ENCODE measurements around the gene CLDND1. TPM values are rescaled to one million over a fixed set of nuclear protein-coding genes. Genes with fewer than 3 reads are reported as not detected.
"Not testable (repeated sequence)": the region's sequence is repeated elsewhere in the genome, so short reads cannot be mapped to it uniquely, and the experiment has no call there.

Gene CLDND1
- total RNA-seq, 2 experiments from 2014 or later = 168 to 185 TPM

- peaks cover 83% of the 10 kb centered on the region for H3K4me1 Mint-ChIP-seq (ENCODE audit: low read depth)
- POLR2A ChIA-PET = interaction anchor here (7.1 kb wide), 1 partner anchor 39 kb away, joined by 169 read pairs; the partner anchor contains the start of gene CLDND1
- ATAC-seq (ENCODE audit: poor library complexity) (no peak), DNase-seq (no peak)
- Histone ChIP-seq H3K4me3 (ENCODE audit: low read length) (no peak overlapping the region), H3K36me3 (ENCODE audit: insufficient read depth, low read length) (no peaks in the 10 kb centered on the region), H3K27me3 (ENCODE audit: control insufficient read depth in 1 of 2, insufficient read depth in 2 of 2, low read length in 2 of 2) (no peaks in the 10 kb centered on the region), H3K4me1 (ENCODE audit: insufficient read depth, low read length) (peaks cover 52% of the 10 kb centered on the region), H3K27ac (ENCODE audit: low read depth in 1 of 2, low read length in 2 of 2) (no peak overlapping the region), H3K9me3 (ENCODE audit: control insufficient read depth in 1 of 2, insufficient read depth in 1 of 2, low read length in 2 of 2) (no peaks in the 10 kb centered on the region)
- no peaks in the 10 kb centered on the region for H3K27me3 Mint-ChIP-seq
- no peak for TF ChIP-seq CTCF (IDR thresholded peaks at IDR 0.05)
- H3K27ac Mint-ChIP-seq = peak overlapping the region; percentile 10
- intact Hi-C loops (cut with DNase I, micrococcal nuclease) = loop anchor here in 1 of 2 experiments (5.0 kb wide), 1 partner anchor 36 kb away; no protein-coding TSS in a partner anchor
- H3K4me3 Mint-ChIP-seq = no peak overlapping the region
- no peaks in the 10 kb centered on the region for H3K9me3 Mint-ChIP-seq
- CTCF ChIA-PET = no interaction called here
- peaks cover 5% of the 10 kb centered on the region for H3K36me3 Mint-ChIP-seq (ENCODE audit: low read depth)
Observed at GRCh38 chr3:98560911-98561310, 38.2 kb upstream of the CLDND1 start.

- not testable (repeated sequence) for H3K27ac Mint-ChIP-seq
- intact Hi-C loops (cut with DNase I, micrococcal nuclease) = loop anchor here in 1 of 2 experiments (5.0 kb wide), 1 partner anchor 38 kb away; no protein-coding TSS in a partner anchor
- POLR2A ChIA-PET = interaction anchor here (0.6 kb wide), 1 partner anchor 13 kb away, joined by 3 read pairs; no protein-coding TSS in a partner anchor
Observed at GRCh38 chr3:98559769-98560168, 37.1 kb upstream of the CLDND1 start.

GRCh38 chr3:98558100-98558827, 35.6 kb upstream of the CLDND1 start:
- Histone ChIP-seq H3K36me3 (ENCODE audit: insufficient read depth, low read length) (no peaks in the 10 kb centered on the region), H3K4me3 (ENCODE audit: low read length) (no peak overlapping the region), H3K4me1 (ENCODE audit: insufficient read depth, low read length) (peaks cover 39% of the 10 kb centered on the region), H3K27ac (ENCODE audit: low read depth in 1 of 2, low read length in 2 of 2) (peak overlapping the region; percentile 54 to 61), H3K9me3 (ENCODE audit: control insufficient read depth in 1 of 2, insufficient read depth in 1 of 2, low read length in 2 of 2) (no peaks in the 10 kb centered on the region), H3K27me3 (ENCODE audit: control insufficient read depth in 1 of 2, insufficient read depth in 2 of 2, low read length in 2 of 2) (no peaks in the 10 kb centered on the region)
- TF ChIP-seq CTCF (IDR thresholded peaks at IDR 0.05) = no peak
- Mint-ChIP-seq H3K36me3 (ENCODE audit: low read depth) (no peaks in the 10 kb centered on the region), H3K27me3 (no peaks in the 10 kb centered on the region), H3K9me3 (no peaks in the 10 kb centered on the region), H3K4me1 (ENCODE audit: low read depth) (peaks cover 77% of the 10 kb centered on the region), H3K27ac (peak overlapping the region; percentile 92), H3K4me3 (no peak overlapping the region)
- no peak for ATAC-seq (ENCODE audit: poor library complexity)
- intact Hi-C loops (cut with DNase I, micrococcal nuclease) = no loop called here
- ChIA-PET POLR2A (interaction anchor here (0.6 to 4.7 kb wide), 5 partner anchors 14 to 43 kb away, joined by 3 to 39 read pairs (median 4); partner anchors contain the start of genes CLDND1 and CPOX), CTCF (no interaction called here)
- DNase-seq = no peak

More at GRCh38 chr3:98559769-98560168, 37.1 kb upstream of the CLDND1 start:
- H3K4me1 ChIP-seq (ENCODE audit: insufficient read depth, low read length) = peaks cover 43% of the 10 kb centered on the region
- ATAC-seq (ENCODE audit: poor library complexity); H3K27me3 Mint-ChIP-seq; H3K27me3 ChIP-seq (ENCODE audit: control insufficient read depth in 1 of 2, insufficient read depth in 2 of 2, low read length in 2 of 2); CTCF ChIA-PET; H3K36me3 Mint-ChIP-seq (ENCODE audit: low read depth); H3K9me3 ChIP-seq (ENCODE audit: control insufficient read depth in 1 of 2, insufficient read depth in 1 of 2, low read length in 2 of 2); H3K27ac ChIP-seq (ENCODE audit: low read depth in 1 of 2, low read length in 2 of 2); H3K4me3 Mint-ChIP-seq; H3K36me3 ChIP-seq (ENCODE audit: insufficient read depth, low read length); H3K9me3 Mint-ChIP-seq; H3K4me3 ChIP-seq (ENCODE audit: low read length); DNase-seq: not testable (repeated sequence)
- peaks cover 80% of the 10 kb centered on the region for H3K4me1 Mint-ChIP-seq (ENCODE audit: low read depth)
